ENCODE results near the gene CDHR1. TPM values are rescaled to one million over a fixed set of nuclear protein-coding genes. Genes with fewer than 3 reads are reported as not detected.

CDHR1 gene
- total RNA-seq, 1 donor from 2014 or later, result 3.7 TPM

GRCh38 chr10:84269162-84269561 lies 74.8 kb downstream of the CDHR1 start:
- peaks cover 22% of the 10 kb centered on the region for H3K27me3 Mint-ChIP-seq
- no peak for ATAC-seq (ENCODE audit: low read depth)
- H3K27ac Mint-ChIP-seq, result no peak overlapping the region
- ChIA-PET POLR2A (no interaction called here), CTCF (interaction anchor here (11.6 kb wide), 1 partner anchor 269 kb away, joined by 207 read pairs; no protein-coding TSS in a partner anchor)
- H3K4me1 Mint-ChIP-seq, result no peaks in the 10 kb centered on the region
- no peak overlapping the region for H3K4me3 Mint-ChIP-seq
- H3K36me3 Mint-ChIP-seq (ENCODE audit: low read depth), result no peaks in the 10 kb centered on the region
- intact Hi-C loops (cut with micrococcal nuclease), result no loop called here
- DNase-seq, result no peak
- TF ChIP-seq CTCF (IDR thresholded peaks at IDR 0.05), result no peak
- no peaks in the 10 kb centered on the region for H3K9me3 Mint-ChIP-seq

Other genes starting within 250 kb of the CDHR1 start
- gene GHITM, start 55.0 kb upstream of the CDHR1 start, total RNA-seq, result 113 and 114 TPM in 2 replicates
- gene GPR15LG, start 20.7 kb upstream of the CDHR1 start, total RNA-seq, result not detected in 2 replicates
- gene LRIT2, start 31.0 kb downstream of the CDHR1 start, total RNA-seq, result not detected in 2 replicates
- gene LRIT1, start 47.0 kb downstream of the CDHR1 start, total RNA-seq, result not detected in 2 replicates
- gene RGR, start 50.5 kb downstream of the CDHR1 start, total RNA-seq, result not detected in 2 replicates
- gene CCSER2, start 134.1 kb downstream of the CDHR1 start, total RNA-seq, result 52.4 and 57.1 TPM in 2 replicates